K562 treated with DMSO at 1 percent for 48 hours (cell line): ENCODE measurements around the gene PDK3. TPM values are rescaled to one million over a fixed set of nuclear protein-coding genes. Genes with fewer than 3 reads are reported as not detected.

ENCODE experiments used
- total RNA-seq: library from RNA; unstranded; fragments of 300-600 nt; gene quantifications from 2 replicates; pipeline ENCODE4 v1.2.3, GENCODE V29; 2022; ENCODE audit warnings: low replicate concordance; ENCODE audit errors: extremely low read depth

The PDK3 gene
- not detected in 2 replicates for total RNA-seq

DNA sequence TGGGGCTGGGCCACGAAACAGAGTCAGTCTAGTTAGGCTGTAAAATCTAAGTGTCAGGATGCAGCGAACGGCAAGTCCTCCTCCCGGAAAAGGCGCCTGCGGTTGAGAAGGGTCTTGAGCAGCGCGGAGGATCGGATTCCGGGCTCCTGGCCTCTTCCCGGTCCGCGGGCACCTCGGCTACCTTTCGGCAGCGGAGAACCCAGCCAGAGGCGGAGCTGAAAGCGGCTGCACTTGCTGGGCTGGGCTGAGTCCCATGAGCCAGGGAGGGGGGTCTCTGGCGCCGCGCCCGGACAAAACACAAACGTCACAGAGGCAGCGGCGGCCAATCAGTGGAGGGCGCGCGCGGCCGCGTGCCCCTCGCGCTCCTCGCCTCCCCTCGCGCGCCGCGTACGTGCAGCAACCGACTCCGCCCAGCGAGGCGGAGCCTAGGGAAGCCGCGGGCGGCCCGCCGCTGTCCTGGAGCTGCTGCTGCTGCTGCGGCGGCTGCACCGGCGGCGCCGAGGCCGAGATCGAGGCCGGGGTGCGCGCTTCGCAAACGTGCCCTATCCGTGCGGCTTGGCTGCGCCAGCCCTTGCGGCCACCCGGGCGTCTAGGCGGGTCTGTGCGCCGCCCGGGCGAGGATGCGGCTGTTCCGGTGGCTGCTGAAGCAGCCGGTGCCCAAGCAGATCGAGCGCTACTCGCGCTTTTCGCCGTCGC lies at the start of gene PDK3:
PDK3 (plus strand) TSS at position 451 of the 696 bp plus-strand sequence; CDS start at position 621, 170 bp downstream.

Other genes with a start within 250 kb of the PDK3 start
- gene SUPT20HL2, start 151.2 kb upstream of the PDK3 start, total RNA-seq: not detected in 2 replicates
- not detected in 2 replicates for gene SUPT20HL1, start 104.6 kb upstream of the PDK3 start, total RNA-seq
- not detected in 2 replicates for gene PCYT1B, start 182.1 kb downstream of the PDK3 start, total RNA-seq
- not detected in 2 replicates for gene POLA1, start 228.6 kb downstream of the PDK3 start, total RNA-seq